Sigmoid colon (tissue), 3 donors: Measurements from ENCODE around the gene CHCHD6.

Experiments used
- POLR2A ChIP-seq, 2 donors: fragments of 450-650 bp; IDR thresholded peaks; one replicate each; pipeline ENCODE4 v1.6.1; 2016; ENCODE audit warnings: antibody characterized with exemption in 2 of 2, mild to moderate bottlenecking in 2 of 2, moderate library complexity in 2 of 2
- TF ChIP-seq, protein P1 (sequence below), 4 experiments: fragments of 450-650 bp in 3 of 4; fragments of 200-600 bp in 1 of 4; IDR thresholded peaks; one replicate each; pipeline ENCODE4 v1.5.1; 2016 to 2019; ENCODE audit warnings: antibody characterized with exemption in 4 of 4, mild to moderate bottlenecking in 3 of 4, moderate library complexity in 2 of 4

DNA sequence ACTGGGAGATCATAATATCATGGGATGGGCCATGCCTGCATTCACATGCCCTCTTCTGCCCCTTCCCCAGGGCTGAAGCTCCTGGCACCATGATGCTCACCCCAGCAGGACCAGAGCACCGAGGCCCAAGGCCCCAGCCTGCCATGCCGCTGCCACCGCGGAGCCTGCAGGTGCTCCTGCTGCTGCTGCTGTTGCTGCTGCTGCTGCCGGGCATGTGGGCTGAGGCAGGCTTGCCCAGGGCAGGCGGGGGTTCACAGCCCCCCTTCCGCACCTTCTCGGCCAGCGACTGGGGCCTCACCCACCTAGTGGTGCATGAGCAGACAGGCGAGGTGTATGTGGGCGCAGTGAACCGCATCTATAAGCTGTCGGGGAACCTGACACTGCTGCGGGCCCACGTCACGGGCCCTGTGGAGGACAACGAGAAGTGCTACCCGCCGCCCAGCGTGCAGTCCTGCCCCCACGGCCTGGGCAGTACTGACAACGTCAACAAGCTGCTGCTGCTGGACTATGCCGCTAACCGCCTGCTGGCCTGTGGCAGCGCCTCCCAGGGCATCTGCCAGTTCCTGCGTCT, 284.5 kb downstream of the CHCHD6 start:
- TF ChIP-seq, protein P1, sequence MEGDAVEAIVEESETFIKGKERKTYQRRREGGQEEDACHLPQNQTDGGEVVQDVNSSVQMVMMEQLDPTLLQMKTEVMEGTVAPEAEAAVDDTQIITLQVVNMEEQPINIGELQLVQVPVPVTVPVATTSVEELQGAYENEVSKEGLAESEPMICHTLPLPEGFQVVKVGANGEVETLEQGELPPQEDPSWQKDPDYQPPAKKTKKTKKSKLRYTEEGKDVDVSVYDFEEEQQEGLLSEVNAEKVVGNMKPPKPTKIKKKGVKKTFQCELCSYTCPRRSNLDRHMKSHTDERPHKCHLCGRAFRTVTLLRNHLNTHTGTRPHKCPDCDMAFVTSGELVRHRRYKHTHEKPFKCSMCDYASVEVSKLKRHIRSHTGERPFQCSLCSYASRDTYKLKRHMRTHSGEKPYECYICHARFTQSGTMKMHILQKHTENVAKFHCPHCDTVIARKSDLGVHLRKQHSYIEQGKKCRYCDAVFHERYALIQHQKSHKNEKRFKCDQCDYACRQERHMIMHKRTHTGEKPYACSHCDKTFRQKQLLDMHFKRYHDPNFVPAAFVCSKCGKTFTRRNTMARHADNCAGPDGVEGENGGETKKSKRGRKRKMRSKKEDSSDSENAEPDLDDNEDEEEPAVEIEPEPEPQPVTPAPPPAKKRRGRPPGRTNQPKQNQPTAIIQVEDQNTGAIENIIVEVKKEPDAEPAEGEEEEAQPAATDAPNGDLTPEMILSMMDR (IDR thresholded peaks at IDR 0.05), result no peak
- TF ChIP-seq POLR2A (IDR thresholded peaks at IDR 0.05), result no peak
